HG02840 (cell line): ENCODE data around the gene PLA2G5.

ENCODE experiments used
- ATAC-seq: cut with Tn5 transposase; IDR thresholded peaks from one replicate; pipeline ENCODE4 v1.9.1; 2021; ENCODE audit warnings: mild to moderate bottlenecking, moderate library complexity, moderate number of reproducible peaks; ENCODE audit not compliant: unreplicated experiment, low FRiP score

PLA2G5 gene

GRCh38 chr1:20141001-20141400, 71.0 kb downstream of the PLA2G5 start:
- no peak for ATAC-seq

- ATAC-seq = no peak
These were observed 71.5 kb downstream of the PLA2G5 start for GRCh38 chr1:20141466-20141865.
